Nephron progenitor cell (in vitro differentiated cells): ENCODE results near the gene PFN3.

Experiments
- DNase-seq: peaks from one replicate; pipeline ENCODE4 v3.0.0; 2021
- H3K27ac Mint-ChIP-seq: 2 replicates; pipeline ENCODE4 v1.8.0; 2021; ENCODE audit warnings: mild to moderate bottlenecking, moderate library complexity, mixed read lengths
- H3K27me3 Mint-ChIP-seq: 2 replicates; pipeline ENCODE4 v1.8.0; 2021; ENCODE audit warnings: mild to moderate bottlenecking, low read depth, mixed read lengths; ENCODE audit not compliant: poor library complexity
- H3K36me3 Mint-ChIP-seq: 2 replicates; pipeline ENCODE4 v1.8.0; 2021; ENCODE audit warnings: low read depth, mixed read lengths
- H3K4me1 Mint-ChIP-seq: 2 replicates; pipeline ENCODE4 v1.8.0; 2021; ENCODE audit warnings: mixed read lengths
- H3K4me3 Mint-ChIP-seq: 2 replicates; pipeline ENCODE4 v1.8.0; 2021; ENCODE audit warnings: mild to moderate bottlenecking, moderate library complexity, mixed read lengths
- H3K9me3 Mint-ChIP-seq: 2 replicates; pipeline ENCODE4 v1.8.0; 2021; ENCODE audit warnings: mild to moderate bottlenecking, moderate library complexity, mixed read lengths
- CTCF ChIP-seq: fragments of 200-600 bp; sonication (generic); IDR thresholded peaks from 2 replicates; pipeline ENCODE4 v1.5.0; 2021; ENCODE audit warnings: antibody characterized with exemption

The PFN3 gene

GRCh38 chr5:177432839-177433657 is 32.6 kb upstream of the PFN3 start:
- H3K9me3 Mint-ChIP-seq = no peaks in the 10 kb centered on the region

GRCh38 chr5:177432143-177432838 is 31.8 kb upstream of the PFN3 start:
- no peak overlapping the region for H3K4me3 Mint-ChIP-seq

More at GRCh38 chr5:177432839-177433657, 32.6 kb upstream of the PFN3 start:
- TF ChIP-seq CTCF = no peak
- Mint-ChIP-seq H3K4me1 (peaks cover 25% of the 10 kb centered on the region), H3K36me3 (peaks cover 20% of the 10 kb centered on the region), H3K4me3 (no peak overlapping the region), H3K27ac (no peak overlapping the region), H3K27me3 (no peaks in the 10 kb centered on the region)
- no peak for DNase-seq

GRCh38 chr5:177431317-177432142 is 31.1 kb upstream of the PFN3 start:
- Mint-ChIP-seq H3K9me3 (no peaks in the 10 kb centered on the region), H3K27me3 (no peaks in the 10 kb centered on the region), H3K4me1 (peaks cover 35% of the 10 kb centered on the region), H3K36me3 (peaks cover 4% of the 10 kb centered on the region), H3K4me3 (no peak overlapping the region), H3K27ac (no peak overlapping the region)
- no peak for DNase-seq
- TF ChIP-seq CTCF = no peak

More at GRCh38 chr5:177432143-177432838, 31.8 kb upstream of the PFN3 start:
- Mint-ChIP-seq H3K9me3 (no peaks in the 10 kb centered on the region), H3K4me1 (peaks cover 33% of the 10 kb centered on the region), H3K36me3 (peaks cover 12% of the 10 kb centered on the region), H3K27ac (no peak overlapping the region), H3K27me3 (no peaks in the 10 kb centered on the region)
- DNase-seq = no peak
- no peak for TF ChIP-seq CTCF

- no peaks in the 10 kb centered on the region for H3K27me3 Mint-ChIP-seq
- no peaks in the 10 kb centered on the region for H3K9me3 Mint-ChIP-seq
Measured at GRCh38 chr5:177430972-177431316, 30.5 kb upstream of the PFN3 start.

More at GRCh38 chr5:177430972-177431316, 30.5 kb upstream of the PFN3 start:
- Mint-ChIP-seq H3K4me1 (peaks cover 37% of the 10 kb centered on the region), H3K4me3 (no peak overlapping the region), H3K27ac (peak overlapping the region; percentile 30), H3K36me3 (peaks cover 4% of the 10 kb centered on the region)
- TF ChIP-seq CTCF = no peak
- DNase-seq = no peak
